Measurements from ENCODE around the gene CREB3L1. TPM values are rescaled to one million over a fixed set of nuclear protein-coding genes. Genes with fewer than 3 reads are reported as not detected.

The CREB3L1 gene
- total and polyA plus RNA-seq, 4 experiments from 2014 or later, result not detected

- intact Hi-C loops (cut with micrococcal nuclease), result no loop called here
- Histone ChIP-seq H3K9me3 (ENCODE audit: control insufficient read depth in 1 of 2, low read length in 2 of 2) (no peaks in the 10 kb centered on the region), H3K4me1 (ENCODE audit: insufficient read depth, low read length) (peaks cover 12% of the 10 kb centered on the region), H3K27ac (ENCODE audit: low read depth, low read length) (no peak overlapping the region), H3K36me3 (ENCODE audit: insufficient read depth, low read length) (no peaks in the 10 kb centered on the region), H3K4me3 (ENCODE audit: low read length in 2 of 2) (no peak overlapping the region), H3K27me3 (ENCODE audit: insufficient read depth, low read length) (peaks cover 6% of the 10 kb centered on the region)
- Mint-ChIP-seq H3K36me3 (no peaks in the 10 kb centered on the region), H3K4me3 (peak overlapping the region in 1 of 8 donors; percentile 35), H3K27me3 (peaks cover 32 to 35% of the 10 kb centered on the region in 2 donors), H3K27ac (no peak overlapping the region), H3K4me1 (peaks cover 6 to 24% (median 11%) of the 10 kb centered on the region in 4 donors), H3K9me3 (no peaks in the 10 kb centered on the region)
- ChIA-PET CTCF (ENCODE audit: partially characterized antibody) (no interaction called here), POLR2A (ENCODE audit: partially characterized antibody) (no interaction called here)
- no peak for DNase-seq
These were observed 1.4 kb upstream of the CREB3L1 start for GRCh38 chr11:46275964-46276641.

GRCh38 chr11:46277313-46277621 is 195 bp upstream of the CREB3L1 start:
- Histone ChIP-seq H3K36me3 (ENCODE audit: insufficient read depth, low read length) (no peaks in the 10 kb centered on the region), H3K4me3 (ENCODE audit: low read length in 2 of 2) (no peak overlapping the region), H3K27me3 (ENCODE audit: insufficient read depth, low read length) (peaks cover 6% of the 10 kb centered on the region), H3K9me3 (ENCODE audit: control insufficient read depth in 1 of 2, low read length in 2 of 2) (no peaks in the 10 kb centered on the region), H3K27ac (ENCODE audit: low read depth, low read length) (no peak overlapping the region), H3K4me1 (ENCODE audit: insufficient read depth, low read length) (peaks cover 12% of the 10 kb centered on the region)
- Mint-ChIP-seq H3K4me3 (peak overlapping the region in 6 of 8 donors; percentile 45 to 80 (median 68)), H3K9me3 (no peaks in the 10 kb centered on the region), H3K36me3 (no peaks in the 10 kb centered on the region), H3K4me1 (peaks cover 6 to 24% (median 11%) of the 10 kb centered on the region in 4 donors), H3K27ac (no peak overlapping the region), H3K27me3 (peaks cover 32 to 35% of the 10 kb centered on the region in 2 donors)
- no peak for DNase-seq
- CTCF ChIA-PET (ENCODE audit: partially characterized antibody), result interaction anchor here (0.8 to 1.5 kb wide), 4 partner anchors 32 to 312 kb away, joined by 3 to 4 read pairs (median 3); no protein-coding TSS in a partner anchor
- intact Hi-C loops (cut with micrococcal nuclease), result no loop called here
- POLR2A ChIA-PET (ENCODE audit: partially characterized antibody), result no interaction called here

GRCh38 chr11:46278387-46279125 is 1.1 kb downstream of the CREB3L1 start:
- Mint-ChIP-seq H3K4me1 (peaks cover 5 to 19% (median 7%) of the 10 kb centered on the region in 4 donors), H3K36me3 (no peaks in the 10 kb centered on the region), H3K27ac (no peak overlapping the region), H3K27me3 (peaks cover 31 to 35% of the 10 kb centered on the region in 2 donors), H3K9me3 (no peaks in the 10 kb centered on the region), H3K4me3 (peak overlapping the region in 4 of 8 donors; percentile 15 to 53 (median 34))
- intact Hi-C loops (cut with micrococcal nuclease), result no loop called here
- Histone ChIP-seq H3K9me3 (ENCODE audit: control insufficient read depth in 1 of 2, low read length in 2 of 2) (no peaks in the 10 kb centered on the region), H3K27me3 (ENCODE audit: insufficient read depth, low read length) (peaks cover 6% of the 10 kb centered on the region), H3K36me3 (ENCODE audit: insufficient read depth, low read length) (no peaks in the 10 kb centered on the region), H3K27ac (ENCODE audit: low read depth, low read length) (no peak overlapping the region), H3K4me3 (ENCODE audit: low read length in 2 of 2) (no peak overlapping the region), H3K4me1 (ENCODE audit: insufficient read depth, low read length) (peaks cover 12% of the 10 kb centered on the region)
- CTCF ChIA-PET (ENCODE audit: partially characterized antibody), result interaction anchor here (1.2 kb wide), 1 partner anchor 31 kb away, joined by 3 read pairs; no protein-coding TSS in a partner anchor
- DNase-seq, result peak in 4 of 5 donors; percentile 15 to 25 (median 18)
- POLR2A ChIA-PET (ENCODE audit: partially characterized antibody), result no interaction called here

DNA sequence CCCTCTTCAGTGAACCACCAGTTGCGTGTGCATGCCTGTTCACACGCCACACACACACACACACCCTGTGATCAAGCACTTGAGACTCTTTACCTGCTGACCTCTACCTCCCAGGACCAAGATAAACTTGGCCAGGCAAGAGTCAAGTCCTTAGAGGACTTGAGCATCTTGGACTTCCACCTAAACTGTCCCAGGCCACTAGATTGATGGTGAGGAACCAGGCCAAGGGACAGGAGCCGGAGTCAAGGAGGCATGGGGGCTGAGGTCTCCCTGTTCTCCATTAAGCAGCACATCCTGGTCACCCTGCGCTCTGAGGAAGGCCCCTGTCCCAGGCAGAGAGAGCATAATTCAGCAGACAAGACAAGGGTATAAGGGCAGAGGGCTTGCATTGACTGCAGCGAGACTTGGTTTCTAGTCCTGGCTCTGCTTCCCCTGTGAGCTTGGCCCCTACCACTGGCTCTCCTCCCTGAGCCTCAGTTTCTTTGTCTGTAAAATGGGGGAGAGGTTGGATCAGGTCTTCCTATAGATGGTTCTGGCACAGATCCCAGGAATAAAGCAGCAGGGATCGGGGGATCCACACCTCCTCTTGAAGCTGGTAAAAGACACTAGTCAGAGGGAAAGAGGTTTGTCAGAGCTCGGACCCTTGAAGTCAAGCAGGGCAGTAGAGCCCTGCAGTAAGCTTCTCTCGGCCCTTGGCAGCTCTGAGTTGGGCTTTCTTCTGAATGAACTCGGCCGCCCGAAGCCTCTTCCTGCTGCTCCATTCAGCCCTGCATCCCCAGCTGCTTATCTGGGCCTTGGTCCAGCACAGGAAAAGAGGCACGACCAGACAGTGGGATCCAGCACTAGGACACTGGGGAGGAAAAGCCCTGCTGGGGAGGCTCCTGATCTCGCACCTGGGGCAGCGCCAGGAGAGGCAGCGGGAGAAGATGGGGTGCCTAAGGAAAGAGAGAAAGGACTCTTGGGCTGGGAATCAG is 2.0 kb downstream of the CREB3L1 start:
- Mint-ChIP-seq H3K36me3 (no peaks in the 10 kb centered on the region), H3K27ac (no peak overlapping the region), H3K9me3 (no peaks in the 10 kb centered on the region), H3K4me3 (peak overlapping the region in 2 of 8 donors; percentile 15 to 53), H3K4me1 (peaks cover 5 to 19% (median 7%) of the 10 kb centered on the region in 4 donors), H3K27me3 (peaks cover 31 to 40% of the 10 kb centered on the region in 2 donors)
- DNase-seq, result no peak
- Histone ChIP-seq H3K27ac (ENCODE audit: low read depth, low read length) (no peak overlapping the region), H3K9me3 (ENCODE audit: control insufficient read depth in 1 of 2, low read length in 2 of 2) (no peaks in the 10 kb centered on the region), H3K4me1 (ENCODE audit: insufficient read depth, low read length) (peaks cover 12% of the 10 kb centered on the region), H3K27me3 (ENCODE audit: insufficient read depth, low read length) (peaks cover 6% of the 10 kb centered on the region), H3K4me3 (ENCODE audit: low read length in 2 of 2) (no peak overlapping the region), H3K36me3 (ENCODE audit: insufficient read depth, low read length) (no peaks in the 10 kb centered on the region)
- POLR2A ChIA-PET (ENCODE audit: partially characterized antibody), result no interaction called here
- intact Hi-C loops (cut with micrococcal nuclease), result no loop called here
- CTCF ChIA-PET (ENCODE audit: partially characterized antibody), result interaction anchor here (0.6 kb wide), 1 partner anchor 242 kb away, joined by 3 read pairs; no protein-coding TSS in a partner anchor

DNA sequence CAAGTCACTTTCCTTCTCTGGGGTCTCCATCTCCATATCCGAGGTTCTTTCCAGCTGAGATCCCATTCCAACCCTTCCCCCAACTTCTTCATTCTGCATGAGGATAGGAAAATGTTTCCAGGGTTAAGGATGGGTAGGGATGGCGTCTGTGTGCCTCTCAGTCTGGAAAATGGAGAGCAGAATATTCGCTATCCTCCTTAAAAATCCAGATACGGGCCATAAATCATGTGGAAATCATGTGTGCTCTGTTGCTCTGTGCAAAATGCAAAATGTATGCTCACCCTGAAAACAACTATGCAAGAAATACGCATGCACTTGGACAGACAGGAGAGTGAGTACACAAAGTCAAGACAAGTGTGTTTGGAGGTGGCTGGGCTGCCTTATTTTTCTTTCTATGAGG is 3.2 kb downstream of the CREB3L1 start:
- Histone ChIP-seq H3K27me3 (ENCODE audit: insufficient read depth, low read length) (peaks cover 6% of the 10 kb centered on the region), H3K4me3 (ENCODE audit: low read length in 2 of 2) (no peak overlapping the region), H3K9me3 (ENCODE audit: control insufficient read depth in 1 of 2, low read length in 2 of 2) (no peaks in the 10 kb centered on the region), H3K4me1 (ENCODE audit: insufficient read depth, low read length) (peaks cover 12% of the 10 kb centered on the region), H3K36me3 (ENCODE audit: insufficient read depth, low read length) (no peaks in the 10 kb centered on the region), H3K27ac (ENCODE audit: low read depth, low read length) (no peak overlapping the region)
- H3K36me3 Mint-ChIP-seq, result no peaks in the 10 kb centered on the region
- H3K4me3 Mint-ChIP-seq, result no peak overlapping the region
- no peaks in the 10 kb centered on the region for H3K9me3 Mint-ChIP-seq
- CTCF ChIA-PET (ENCODE audit: partially characterized antibody), result no interaction called here
- intact Hi-C loops (cut with micrococcal nuclease), result no loop called here
- POLR2A ChIA-PET (ENCODE audit: partially characterized antibody), result no interaction called here
- peaks cover 5 to 19% (median 7%) of the 10 kb centered on the region in 4 donors for H3K4me1 Mint-ChIP-seq
- peak overlapping the region in 1 of 7 donors; percentile 24 for H3K27ac Mint-ChIP-seq
- H3K27me3 Mint-ChIP-seq, result peaks cover 27 to 36% of the 10 kb centered on the region in 2 donors
- DNase-seq, result no peak

DNA sequence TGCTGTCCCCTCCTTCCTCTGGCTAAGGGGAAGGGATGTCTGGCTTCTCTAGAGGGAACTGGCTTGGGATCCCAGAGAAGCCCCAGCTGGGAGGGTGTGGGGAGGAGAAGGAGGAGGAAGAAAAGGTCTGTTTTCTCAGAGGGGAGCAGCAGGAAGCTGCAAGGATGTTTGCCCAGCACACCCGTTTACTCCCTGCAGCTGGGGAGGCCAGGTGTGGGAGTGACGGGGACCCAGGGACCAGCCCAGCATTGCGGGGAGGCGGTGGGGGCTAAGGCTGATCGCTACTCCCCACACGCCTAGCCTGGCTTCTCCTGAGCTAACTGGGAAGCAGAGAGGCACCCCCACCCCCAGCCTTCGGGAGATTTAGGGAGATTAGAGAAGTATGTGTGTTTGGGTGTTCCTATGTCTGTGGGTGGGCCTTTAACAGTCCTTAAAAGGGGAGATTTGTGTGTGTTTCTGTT is 3.9 kb downstream of the CREB3L1 start:
- CTCF ChIA-PET (ENCODE audit: partially characterized antibody), result no interaction called here

More for the DNA sequence above, 3.9 kb downstream of the CREB3L1 start:
- Mint-ChIP-seq H3K27ac (peak overlapping the region in 1 of 7 donors; percentile 47), H3K36me3 (no peaks in the 10 kb centered on the region), H3K9me3 (no peaks in the 10 kb centered on the region), H3K27me3 (peaks cover 25 to 30% of the 10 kb centered on the region in 2 donors), H3K4me1 (peaks cover 5 to 17% (median 7%) of the 10 kb centered on the region in 4 donors), H3K4me3 (no peak overlapping the region)
- POLR2A ChIA-PET (ENCODE audit: partially characterized antibody), result no interaction called here
- Histone ChIP-seq H3K9me3 (ENCODE audit: control insufficient read depth in 1 of 2, low read length in 2 of 2) (no peaks in the 10 kb centered on the region), H3K27me3 (ENCODE audit: insufficient read depth, low read length) (peaks cover 4% of the 10 kb centered on the region), H3K36me3 (ENCODE audit: insufficient read depth, low read length) (no peaks in the 10 kb centered on the region), H3K27ac (ENCODE audit: low read depth, low read length) (no peak overlapping the region), H3K4me1 (ENCODE audit: insufficient read depth, low read length) (peaks cover 12% of the 10 kb centered on the region), H3K4me3 (ENCODE audit: low read length in 2 of 2) (no peak overlapping the region)
- intact Hi-C loops (cut with micrococcal nuclease), result no loop called here
- no peak for DNase-seq

All from CD4-positive, alpha-beta memory T cell (primary cell).